IMR-90 (cell line): Measurements from ENCODE around the gene MRPL4.

Experiments
- BHLHE40 ChIP-seq: fragments of 150-350 bp; IDR thresholded peaks from 2 replicates; pipeline ENCODE4 v1.6.1; 2016; ENCODE audit warnings: mild to moderate bottlenecking, low read depth, low read length
- CTCF ChIP-seq: conservative IDR thresholded peaks from 2 replicates; pipeline ENCODE4 v1.5.1; 2012; ENCODE audit warnings: mild to moderate bottlenecking, low read depth, low read length, improper control_type of control experiment
- FOS ChIP-seq: fragments of 150-350 bp; IDR thresholded peaks from 2 replicates; pipeline ENCODE4 v1.6.1; 2016; ENCODE audit warnings: low read depth, low read length
- MXI1 ChIP-seq: IDR thresholded peaks from 2 replicates; pipeline ENCODE4 v1.6.1; 2012; ENCODE audit warnings: low read depth, mild to moderate bottlenecking, low read length, moderate library complexity, borderline replicate concordance
- NFE2L2 ChIP-seq: fragments of 150-350 bp; IDR thresholded peaks from 2 replicates; pipeline ENCODE4 v1.6.1; 2016; ENCODE audit warnings: low read depth, mild to moderate bottlenecking, low read length
- POLR2A ChIP-seq: IDR thresholded peaks from 2 replicates; pipeline ENCODE4 v1.6.1; 2012; ENCODE audit warnings: mild to moderate bottlenecking, low read depth, low read length
- RAD21 ChIP-seq: IDR thresholded peaks from 2 replicates; pipeline ENCODE4 v1.6.1; 2012; ENCODE audit warnings: low read length, improper control_type of control experiment
- RFX5 ChIP-seq: IDR thresholded peaks from 2 replicates; pipeline ENCODE4 v1.8.0; 2012; ENCODE audit warnings: low read depth, mild to moderate bottlenecking, low read length, moderate library complexity
- SMC3 ChIP-seq: fragments of 150-350 bp; IDR thresholded peaks from 2 replicates; pipeline ENCODE4 v1.6.1; 2016; ENCODE audit warnings: low read depth, mild to moderate bottlenecking, antibody characterized with exemption, low read length, moderate library complexity

- TF ChIP-seq CTCF (no peak), RAD21 (no peak), POLR2A (no peak), SMC3 (no peak), NFE2L2 (no peak), FOS (no peak), MXI1 (no peak), BHLHE40 (no peak), RFX5 (no peak)
Observed at GRCh38 chr19:10226021-10226375, 26.0 kb upstream of the MRPL4 start.
